Sigmoid colon (tissue), 3 donors: ENCODE results near the gene WBP1L.

ENCODE experiments used
- CTCF ChIP-seq, 4 experiments: fragments of 450-650 bp in 3 of 4; fragments of 200-600 bp in 1 of 4; IDR thresholded peaks; one replicate each; pipeline ENCODE4 v1.5.1; 2016 to 2019; ENCODE audit warnings: antibody characterized with exemption in 4 of 4, mild to moderate bottlenecking in 3 of 4, moderate library complexity in 2 of 4
- POLR2A ChIP-seq, 2 donors: fragments of 450-650 bp; IDR thresholded peaks; one replicate each; pipeline ENCODE4 v1.6.1; 2016; ENCODE audit warnings: antibody characterized with exemption in 2 of 2, mild to moderate bottlenecking in 2 of 2, moderate library complexity in 2 of 2

- TF ChIP-seq CTCF (IDR thresholded peaks at IDR 0.05) (no peak), POLR2A (IDR thresholded peaks at IDR 0.05) (no peak)
These were observed 5.0 kb upstream of the WBP1L start for GRCh38 chr10:102738692-102739121.
